Activated CD8-positive, alpha-beta memory T cell treated with anti-CD3 and anti-CD28 coated beads, Interleukin-2, amount 50 U/mL, for 1 hour (primary cell): ENCODE data around the gene FBXL7.

Experiments
- DNase-seq: peaks from one replicate; pipeline ENCODE4 v3.0.0-alpha.2; 2020; ENCODE audit errors: extremely low read depth

The FBXL7 gene

GRCh38 chr5:15614679-15615078 lies 114.7 kb downstream of the FBXL7 start:
- DNase-seq = no peak

- no peak for DNase-seq
Measured at GRCh38 chr5:15615859-15616258, 115.9 kb downstream of the FBXL7 start.

- DNase-seq = no peak
Measured at GRCh38 chr5:15618938-15619337, 119.0 kb downstream of the FBXL7 start.

GRCh38 chr5:15620501-15620900 lies 120.5 kb downstream of the FBXL7 start:
- no peak for DNase-seq

- DNase-seq = no peak
Measured at GRCh38 chr5:15621094-15621493, 121.1 kb downstream of the FBXL7 start.

- no peak for DNase-seq
Measured at GRCh38 chr5:15623794-15624193, 123.8 kb downstream of the FBXL7 start.

- no peak for DNase-seq
Measured at GRCh38 chr5:15627109-15627508, 127.1 kb downstream of the FBXL7 start.

GRCh38 chr5:15627647-15628046 lies 127.7 kb downstream of the FBXL7 start:
- DNase-seq = no peak

GRCh38 chr5:15630441-15630840 lies 130.5 kb downstream of the FBXL7 start:
- no peak for DNase-seq

GRCh38 chr5:15634591-15635288 lies 134.8 kb downstream of the FBXL7 start:
- no peak for DNase-seq

- no peak for DNase-seq
Measured at GRCh38 chr5:15635289-15635616, 135.3 kb downstream of the FBXL7 start.

GRCh38 chr5:15637345-15637744 lies 137.4 kb downstream of the FBXL7 start:
- no peak for DNase-seq

GRCh38 chr5:15637886-15638285 lies 137.9 kb downstream of the FBXL7 start:
- no peak for DNase-seq

GRCh38 chr5:15638296-15638695 lies 138.3 kb downstream of the FBXL7 start:
- DNase-seq = no peak

- DNase-seq = no peak
Measured at GRCh38 chr5:15639288-15639687, 139.3 kb downstream of the FBXL7 start.

GRCh38 chr5:15640116-15640515 lies 140.1 kb downstream of the FBXL7 start:
- DNase-seq = no peak

GRCh38 chr5:15643731-15644130 lies 143.8 kb downstream of the FBXL7 start:
- no peak for DNase-seq

GRCh38 chr5:15645381-15646160 lies 145.6 kb downstream of the FBXL7 start:
- DNase-seq = no peak

- no peak for DNase-seq
Measured at GRCh38 chr5:15646371-15646770, 146.4 kb downstream of the FBXL7 start.

GRCh38 chr5:15647251-15647650 lies 147.3 kb downstream of the FBXL7 start:
- no peak for DNase-seq

GRCh38 chr5:15650266-15650665 lies 150.3 kb downstream of the FBXL7 start:
- no peak for DNase-seq

GRCh38 chr5:15654779-15655178 lies 154.8 kb downstream of the FBXL7 start:
- DNase-seq = no peak

- no peak for DNase-seq
Measured at GRCh38 chr5:15655683-15656082, 155.7 kb downstream of the FBXL7 start.

GRCh38 chr5:15664961-15665360 lies 165.0 kb downstream of the FBXL7 start:
- no peak for DNase-seq
